GM12878 (cell line): ENCODE measurements around the gene TRANK1. TPM values are rescaled to one million over a fixed set of nuclear protein-coding genes. Genes with fewer than 3 reads are reported as not detected.
A peak's percentile ranks its signal among the peaks of the same experiment; 100 is the strongest.

Experiments used
- ATAC-seq: fragments of 200-7000 bp; cut with Tn5 transposase; 3 replicates; pipeline ENCODE4 v1.9.1; 2020; ENCODE audit warnings: mild to moderate bottlenecking, moderate library complexity
- BruUV-seq: library from RNA; stranded (reverse); fragments of 400-500 nt; replicated peaks from 2 replicates; lab custom pipeline; 2021; lab: Mats Ljungman, UMichigan
- CTCF ChIA-PET: fragments of 300-600 bp; sonication (Branson Sonifier 250); formaldehyde crosslinking; extraction: SDS; loops from one replicate; lab custom pipeline; 2021; ENCODE audit warnings: inconsistent platforms; lab: Yijun Ruan, JAX
- POLR2A ChIA-PET: fragments of 350-600 bp; formaldehyde crosslinking; extraction: SDS; loops from one replicate; lab custom pipeline; 2021; ENCODE audit warnings: inconsistent platforms; lab: Charles Lee
- RAD21 ChIA-PET: fragments of 300-600 bp; sonication (Branson Sonifier 250); formaldehyde crosslinking; loops from one replicate; lab custom pipeline; 2023; ENCODE audit warnings: antibody characterized with exemption; ENCODE audit not compliant: unreplicated experiment; lab: Charles Lee
- SMC1A ChIA-PET: fragments of 300-600 bp; sonication (Branson Sonifier 250); formaldehyde crosslinking; loops from one replicate; lab custom pipeline; 2023; ENCODE audit not compliant: unreplicated experiment, uncharacterized antibody; lab: Charles Lee
- DNase-seq: peaks from one replicate; pipeline ENCODE4 v3.0.0-alpha.2; 2011; ENCODE audit warnings: low read depth, low spot score
- FAIRE-seq: peaks from 3 replicates; lab custom pipeline; 2011; peaks lifted over from hg19 to GRCh38; lab: Jason Lieb, UNC
- H2AFZ ChIP-seq: 2 replicates; pipeline ENCODE4 v1.6.0; 2011; ENCODE audit warnings: low read depth, low read length, control low read depth; ENCODE audit not compliant: control insufficient read depth
- H3K27ac ChIP-seq: 2 replicates; pipeline ENCODE4 v1.5.1; 2011; ENCODE audit warnings: control low read depth; ENCODE audit not compliant: control insufficient read depth, insufficient read depth
- H3K27me3 ChIP-seq, 2 experiments: replicated peaks in 1 of 2; 2 replicates each; pipeline versions ENCODE4 v1.6.0 to v1.6.1; 2011; ENCODE audit warnings: low read length in 1 of 2; ENCODE audit not compliant: control insufficient read depth in 2 of 2, insufficient read depth in 2 of 2
- H3K36me3 ChIP-seq, 2 experiments: 2 replicates each; pipeline ENCODE4 v1.5.1; 2011; ENCODE audit warnings: low read length in 1 of 2; ENCODE audit not compliant: control insufficient read depth in 2 of 2, insufficient read depth in 2 of 2
- H3K4me1 ChIP-seq: 2 replicates; pipeline ENCODE4 v1.6.1; 2011; ENCODE audit warnings: mild to moderate bottlenecking, low read length, moderate library complexity, mixed read lengths; ENCODE audit not compliant: control insufficient read depth, insufficient read depth
- H3K4me2 ChIP-seq: 2 replicates; pipeline ENCODE4 v1.6.0; 2011; ENCODE audit warnings: control low read depth; ENCODE audit not compliant: control insufficient read depth, insufficient read depth
- H3K4me3 ChIP-seq: fragments of 200-600 bp; sonication (generic); 2 replicates; pipeline ENCODE4 v1.5.1; 2016
- H3K79me2 ChIP-seq: 2 replicates; pipeline ENCODE4 v1.6.0; 2011; ENCODE audit warnings: low read length; ENCODE audit not compliant: control insufficient read depth, insufficient read depth
- H3K9ac ChIP-seq: 2 replicates; pipeline ENCODE4 v1.8.0; 2011; ENCODE audit warnings: low read length, control low read depth, mixed read lengths; ENCODE audit not compliant: control insufficient read depth, insufficient read depth
- H3K9me3 ChIP-seq: replicated peaks from 3 replicates; pipeline ENCODE4 v1.5.1; 2011; ENCODE audit warnings: mild to moderate bottlenecking, low read length; ENCODE audit not compliant: control insufficient read depth, insufficient read depth
- H4K20me1 ChIP-seq: 2 replicates; pipeline ENCODE4 v1.6.0; 2011; ENCODE audit not compliant: control insufficient read depth, insufficient read depth
- EZH2 ChIP-seq: IDR thresholded peaks from 2 replicates; pipeline ENCODE4 v1.6.1; 2012; ENCODE audit warnings: low read depth, mild to moderate bottlenecking, control low read depth, inconsistent platforms, low read length, borderline replicate concordance; ENCODE audit not compliant: control insufficient read depth
- JUND ChIP-seq: IDR thresholded peaks from 2 replicates; pipeline ENCODE4 v1.6.1; 2012; ENCODE audit warnings: low read depth, mild to moderate bottlenecking, low read length, improper control_type of control experiment, moderate library complexity
- WGBS: methylation state at CpG from one replicate; pipeline ENCODE4 v1.1.6; 2016; ENCODE audit warnings: low lambda C conversion rate; ENCODE audit not compliant: insufficient replicate concordance, insufficient coverage; ENCODE audit errors: missing lambda C conversion rate; 5-methylcytosine and 5-hydroxymethylcytosine counted together
- in situ Hi-C: fragments of 300-500 bp; cut with MboI; formaldehyde crosslinking; loops from 9 replicates; pipeline ENCODE4 v1.14.3; 2018; ENCODE audit warnings: mixed read lengths
- intact Hi-C: fragments of 100-400 bp; cut with micrococcal nuclease; formaldehyde crosslinking; loops from one replicate; pipeline ENCODE4 v1.14.2; 2022; ENCODE audit not compliant: unreplicated experiment
- polyA plus RNA-seq, 11 experiments: library from polyadenylated mRNA; depleted of rRNA in 4 of 11; unstranded in 6 of 11; stranded (reverse) in 5 of 11; fragments of >200 nt; fragmentation: Nextera tagmentation in 4 of 11; fragmentation: Illumina TruSeq in 1 of 11; extraction: Ambion mirVana in 4 of 11; extraction: Trizol in 1 of 11; gene quantifications; 1 replicate in 1 of 11; 2 replicates in 10 of 11; pipeline versions ENCODE4 v1.2.1 to v1.2.3, GENCODE V29; 2011 to 2016; ENCODE audit warnings: inconsistent platforms in 2 of 11, missing spikeins in 2 of 11, low read depth in 1 of 11
- total RNA-seq, 4 experiments: library from RNA; depleted of rRNA in 3 of 4; stranded (reverse); fragments of >200 nt in 3 of 4; fragmentation: Illumina TruSeq in 1 of 4; extraction: Trizol in 1 of 4; gene quantifications; 2 replicates each; pipeline versions ENCODE4 v1.2.1 to v1.2.3, GENCODE V29; 2013 to 2021
- TF ChIP-seq, protein P1 (sequence below), 3 experiments: IDR thresholded peaks in 2 of 3; conservative IDR thresholded peaks in 1 of 3; 2 replicates each; pipeline ENCODE4 v1.5.1; 2011; ENCODE audit warnings: low read depth in 3 of 3, low read length in 3 of 3, mild to moderate bottlenecking in 3 of 3, control low read depth in 2 of 3, moderate library complexity in 2 of 3, inconsistent platforms in 1 of 3, mixed read lengths in 1 of 3; ENCODE audit not compliant: control insufficient read depth in 2 of 3, insufficient read depth in 1 of 3; ENCODE audit errors: extremely low read depth in 1 of 3

TRANK1 gene
- total and polyA plus RNA-seq, 10 of the 15 experiments (the other 5 are each of a cell fraction or from before 2014, with no cell fraction given), result 0.46 to 8.8 (median 1.1) TPM

DNA sequence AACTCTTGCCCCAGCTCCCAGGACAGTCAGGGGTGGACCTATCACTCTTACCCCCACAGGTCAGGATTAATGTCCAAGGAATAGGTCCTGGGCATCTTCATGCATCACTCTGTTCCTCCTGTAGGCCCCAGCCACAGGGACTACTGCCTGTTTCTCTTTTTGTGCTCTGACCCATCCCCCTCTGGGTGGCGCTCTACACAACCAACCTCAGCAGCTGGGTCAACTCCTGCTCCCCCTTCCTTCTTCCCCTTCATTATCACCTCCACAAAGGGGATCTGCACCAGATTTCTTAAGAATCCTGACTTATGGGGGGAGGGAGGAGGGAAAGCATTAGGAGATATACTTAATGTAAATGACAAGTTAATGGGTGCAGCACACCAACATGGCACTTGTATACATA is 12.2 kb upstream of the TRANK1 start:
- Histone ChIP-seq H2AFZ (no peak overlapping the region), H3K27ac (no peak overlapping the region), H3K9me3 (no peaks in the 10 kb centered on the region), H3K9ac (no peak overlapping the region), H3K4me1 (no peaks in the 10 kb centered on the region), H4K20me1 (no peaks in the 10 kb centered on the region), H3K27me3 (no peaks in the 10 kb centered on the region), H3K36me3 (no peaks in the 10 kb centered on the region), H3K79me2 (no peaks in the 10 kb centered on the region), H3K4me2 (no peak overlapping the region), H3K4me3 (no peak overlapping the region)
- FAIRE-seq (no peak), DNase-seq (no peak), ATAC-seq (peak; percentile 22; the same call in 1 of the 3 replicates)
- no TSS peak for BruUV-seq
- ChIA-PET CTCF (interaction anchor here (0.7 to 5.4 kb wide), 21 partner anchors 9 to 261 kb away, joined by 3 to 116 read pairs (median 18); no protein-coding TSS in a partner anchor), SMC1A (interaction anchor here (0.9 to 4.5 kb wide), 16 partner anchors 9 to 230 kb away, joined by 3 to 70 read pairs (median 18); no protein-coding TSS in a partner anchor), RAD21 (interaction anchor here (2.1 to 4.9 kb wide), 8 partner anchors 12 to 257 kb away, joined by 6 to 83 read pairs (median 14); partner anchors contain the start of genes EPM2AIP1 and MLH1), POLR2A (interaction anchor here (0.6 to 0.9 kb wide), 2 partner anchors 49 to 52 kb away, joined by 3 read pairs; no protein-coding TSS in a partner anchor)
- in situ Hi-C loops (loop anchor here (5.0 kb wide), 1 partner anchor 230 kb away; no protein-coding TSS in a partner anchor), intact Hi-C loops (no loop called here)
- TF ChIP-seq EZH2 (no peak), JUND (no peak)
- TF ChIP-seq, protein P1, sequence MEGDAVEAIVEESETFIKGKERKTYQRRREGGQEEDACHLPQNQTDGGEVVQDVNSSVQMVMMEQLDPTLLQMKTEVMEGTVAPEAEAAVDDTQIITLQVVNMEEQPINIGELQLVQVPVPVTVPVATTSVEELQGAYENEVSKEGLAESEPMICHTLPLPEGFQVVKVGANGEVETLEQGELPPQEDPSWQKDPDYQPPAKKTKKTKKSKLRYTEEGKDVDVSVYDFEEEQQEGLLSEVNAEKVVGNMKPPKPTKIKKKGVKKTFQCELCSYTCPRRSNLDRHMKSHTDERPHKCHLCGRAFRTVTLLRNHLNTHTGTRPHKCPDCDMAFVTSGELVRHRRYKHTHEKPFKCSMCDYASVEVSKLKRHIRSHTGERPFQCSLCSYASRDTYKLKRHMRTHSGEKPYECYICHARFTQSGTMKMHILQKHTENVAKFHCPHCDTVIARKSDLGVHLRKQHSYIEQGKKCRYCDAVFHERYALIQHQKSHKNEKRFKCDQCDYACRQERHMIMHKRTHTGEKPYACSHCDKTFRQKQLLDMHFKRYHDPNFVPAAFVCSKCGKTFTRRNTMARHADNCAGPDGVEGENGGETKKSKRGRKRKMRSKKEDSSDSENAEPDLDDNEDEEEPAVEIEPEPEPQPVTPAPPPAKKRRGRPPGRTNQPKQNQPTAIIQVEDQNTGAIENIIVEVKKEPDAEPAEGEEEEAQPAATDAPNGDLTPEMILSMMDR (IDR thresholded peaks at IDR 0.05 in 2 of 3, conservative IDR thresholded peaks at IDR 0.05 in 1 of 3; ENCODE audit: control insufficient read depth in 2 of 3, extremely low read depth in 1 of 3, insufficient read depth in 1 of 3, low read depth in 3 of 3, low read length in 3 of 3), result peak; percentile 8 to 19 (median 11); a peak in 1 of 6 replicates
- WGBS, result 88% methylated on average over 1 of the region's 1 CpG
